Left lung (tissue), 10 donors: ENCODE measurements around the gene MCF2L2. TPM values are rescaled to one million over a fixed set of nuclear protein-coding genes. Genes with fewer than 3 reads are reported as not detected.

Experiments used
- ATAC-seq: fragments of 200-7000 bp; cut with Tn5 transposase; one replicate; pipeline ENCODE4 v1.9.1; 2020; ENCODE audit warnings: moderate library complexity
- DNase-seq, 4 donors: peaks; one replicate each; pipeline ENCODE4 v3.0.0-alpha.2; 2013 to 2020
- H3K27ac ChIP-seq, 2 donors: fragments of 200-600 bp; sonication (generic) in 1 of 2; one replicate each; pipeline versions ENCODE4 v1.5.0 to v1.8.0; 2020 to 2021
- H3K27me3 ChIP-seq, 2 donors: fragments of 200-600 bp; sonication (generic) in 1 of 2; one replicate each; pipeline versions ENCODE4 v1.5.0 to v1.8.0; 2020 to 2021
- H3K36me3 ChIP-seq, 2 donors: fragments of 200-600 bp; sonication (generic) in 1 of 2; one replicate each; pipeline versions ENCODE4 v1.5.0 to v1.8.0; 2020 to 2021
- H3K4me1 ChIP-seq, 2 donors: fragments of 200-600 bp; one replicate each; pipeline ENCODE4 v1.8.0; 2021
- H3K4me3 ChIP-seq, 2 donors: fragments of 200-600 bp; sonication (generic) in 1 of 2; one replicate each; pipeline versions ENCODE4 v1.5.0 to v1.8.0; 2020 to 2021; ENCODE audit warnings: mild to moderate bottlenecking in 1 of 2
- H3K9me3 ChIP-seq, 2 donors: fragments of 200-600 bp; sonication (generic) in 1 of 2; one replicate each; pipeline versions ENCODE4 v1.5.0 to v1.8.0; 2020 to 2021
- intact Hi-C, 2 donors: fragments of 100-400 bp; cut with DNase I; formaldehyde crosslinking; loops; one replicate each; pipeline versions ENCODE4 v1.11.2 to v1.14.2; 2022
- polyA plus RNA-seq, 6 donors: library from polyadenylated mRNA; unstranded; fragments of 120-200 nt; gene quantifications; one replicate each; pipeline ENCODE4 v1.2.1, GENCODE V29; 2013; ENCODE audit not compliant: insufficient read length in 6 of 6
- total RNA-seq, 2 donors: library from RNA; stranded (reverse); fragmentation: NEBNext Ultra II Directional; extraction: Animal tissue kit (Norgen Biotek cat#: 25700); gene quantifications; one replicate each; pipeline ENCODE4 v1.2.1, GENCODE V29; 2021
- TF ChIP-seq, protein P1 (sequence below), 2 donors: fragments of 200-600 bp; sonication (generic) in 1 of 2; IDR thresholded peaks; one replicate each; pipeline versions ENCODE4 v1.5.0 to v1.8.0; 2021; ENCODE audit warnings: antibody characterized with exemption in 2 of 2
- donor health status: DM: no; HTN: yes; CAD: no.
- donor health status: DM: no; HTN: no; CAD: no.

The MCF2L2 gene
- total and polyA plus RNA-seq, 8 donors, result 0.41 to 3.5 (median 2.2) TPM

DNA sequence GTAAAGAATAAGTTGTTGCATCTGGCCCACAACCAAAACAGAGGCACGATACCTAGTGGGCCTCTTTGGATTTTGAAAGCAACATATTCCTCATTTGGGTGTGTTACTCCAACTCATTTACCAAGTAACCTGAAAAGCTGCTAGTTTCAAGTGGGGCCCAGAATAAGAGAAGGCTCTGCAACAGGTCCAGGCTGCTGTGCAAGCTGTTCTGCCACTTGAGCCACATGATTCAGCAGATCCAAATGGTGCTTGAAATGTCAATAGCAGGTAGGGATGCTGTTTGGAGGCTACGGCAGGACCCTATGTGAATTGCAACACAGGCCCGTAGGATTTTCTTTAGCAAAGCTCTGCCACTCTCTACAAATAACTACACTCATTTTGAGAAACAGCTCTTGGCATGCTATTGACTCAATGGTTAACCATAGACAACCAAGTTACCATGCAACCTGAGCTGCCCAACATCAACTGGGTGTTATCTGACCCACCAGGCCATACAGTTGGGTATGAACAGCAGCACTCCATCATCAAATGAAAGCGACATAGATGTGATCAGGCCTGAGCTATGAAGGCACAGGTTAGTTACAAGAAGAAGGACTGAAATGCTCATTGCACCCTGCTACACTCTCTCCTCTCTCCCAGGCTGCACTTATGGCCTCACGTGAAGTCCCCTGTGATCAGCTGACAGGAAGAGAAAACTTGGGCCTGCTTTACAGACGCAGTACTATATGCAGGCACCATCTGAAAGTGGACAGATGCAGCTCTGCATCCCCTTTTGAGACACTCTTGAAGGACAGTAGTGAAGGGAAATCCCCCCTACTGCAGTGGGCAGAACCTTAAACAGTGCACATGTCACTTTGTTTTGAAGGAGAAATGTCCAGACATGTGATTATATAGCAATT, 9.5 kb upstream of the MCF2L2 start:
- no peaks in the 10 kb centered on the region for H3K36me3 ChIP-seq
- no peaks in the 10 kb centered on the region for H3K4me1 ChIP-seq
- H3K4me3 ChIP-seq, result no peak overlapping the region
- H3K9me3 ChIP-seq, result peaks cover 0 to 4% of the 10 kb centered on the region in 2 donors
- H3K27ac ChIP-seq, result no peak overlapping the region
- intact Hi-C loops, result no loop called here
- DNase-seq, result peak in 2 of 4 donors; percentile 42 to 50
- TF ChIP-seq, protein P1, sequence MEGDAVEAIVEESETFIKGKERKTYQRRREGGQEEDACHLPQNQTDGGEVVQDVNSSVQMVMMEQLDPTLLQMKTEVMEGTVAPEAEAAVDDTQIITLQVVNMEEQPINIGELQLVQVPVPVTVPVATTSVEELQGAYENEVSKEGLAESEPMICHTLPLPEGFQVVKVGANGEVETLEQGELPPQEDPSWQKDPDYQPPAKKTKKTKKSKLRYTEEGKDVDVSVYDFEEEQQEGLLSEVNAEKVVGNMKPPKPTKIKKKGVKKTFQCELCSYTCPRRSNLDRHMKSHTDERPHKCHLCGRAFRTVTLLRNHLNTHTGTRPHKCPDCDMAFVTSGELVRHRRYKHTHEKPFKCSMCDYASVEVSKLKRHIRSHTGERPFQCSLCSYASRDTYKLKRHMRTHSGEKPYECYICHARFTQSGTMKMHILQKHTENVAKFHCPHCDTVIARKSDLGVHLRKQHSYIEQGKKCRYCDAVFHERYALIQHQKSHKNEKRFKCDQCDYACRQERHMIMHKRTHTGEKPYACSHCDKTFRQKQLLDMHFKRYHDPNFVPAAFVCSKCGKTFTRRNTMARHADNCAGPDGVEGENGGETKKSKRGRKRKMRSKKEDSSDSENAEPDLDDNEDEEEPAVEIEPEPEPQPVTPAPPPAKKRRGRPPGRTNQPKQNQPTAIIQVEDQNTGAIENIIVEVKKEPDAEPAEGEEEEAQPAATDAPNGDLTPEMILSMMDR (IDR thresholded peaks at IDR 0.05), result no peak
- ATAC-seq, result peak; percentile 85
- no peaks in the 10 kb centered on the region for H3K27me3 ChIP-seq

DNA sequence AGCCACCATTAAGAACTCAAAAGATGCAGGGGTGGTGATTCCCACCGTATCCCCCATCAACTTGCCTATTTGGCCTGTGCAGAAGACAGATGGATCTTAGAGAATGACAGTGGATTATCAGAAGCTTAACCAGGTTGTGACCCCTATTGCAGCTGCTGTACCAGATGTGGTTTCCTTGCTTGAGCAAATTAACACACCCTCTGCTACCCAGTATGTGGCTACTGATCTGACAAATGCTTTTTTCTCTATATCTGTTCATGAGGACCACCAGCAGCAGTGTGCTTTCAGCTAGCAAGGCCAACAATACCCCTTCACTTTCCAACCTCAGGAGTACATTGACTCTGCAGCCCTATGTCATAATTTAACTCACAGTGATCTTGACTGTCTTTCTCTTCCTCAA, 8.6 kb upstream of the MCF2L2 start:
- Histone ChIP-seq H3K9me3 (no peaks in the 10 kb centered on the region), H3K27ac (no peak overlapping the region), H3K36me3 (no peaks in the 10 kb centered on the region), H3K4me3 (no peak overlapping the region), H3K27me3 (no peaks in the 10 kb centered on the region), H3K4me1 (no peaks in the 10 kb centered on the region)
- TF ChIP-seq, protein P1 (IDR thresholded peaks at IDR 0.05), result no peak
- DNase-seq (no peak), ATAC-seq (no peak)
- intact Hi-C loops, result no loop called here

DNA sequence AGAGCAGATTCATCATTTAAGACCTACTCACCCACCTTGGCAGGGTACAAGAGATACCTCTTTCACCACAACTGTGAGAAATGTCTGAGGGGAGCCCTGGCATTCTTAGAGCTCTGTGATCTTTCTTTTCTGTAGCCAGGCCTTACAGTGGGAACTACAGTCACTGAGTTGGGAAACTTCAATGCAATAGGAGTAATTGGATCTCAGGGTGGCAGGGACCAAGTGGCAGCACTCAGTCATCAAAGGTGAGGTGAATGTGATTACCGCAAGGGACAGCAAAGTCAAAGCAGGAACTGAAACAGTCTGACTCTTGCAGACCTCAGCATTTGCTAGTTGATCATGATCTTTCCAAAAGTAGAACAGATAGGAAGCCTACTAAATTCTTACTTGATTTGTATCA, 7.2 kb upstream of the MCF2L2 start:
- DNase-seq, result no peak
- no peaks in the 10 kb centered on the region for H3K4me1 ChIP-seq
- no peak for ATAC-seq
- no peaks in the 10 kb centered on the region for H3K36me3 ChIP-seq
- intact Hi-C loops, result no loop called here
- no peak overlapping the region for H3K4me3 ChIP-seq
- no peak overlapping the region for H3K27ac ChIP-seq
- H3K9me3 ChIP-seq, result no peaks in the 10 kb centered on the region
- TF ChIP-seq, protein P1 (IDR thresholded peaks at IDR 0.05), result no peak
- peaks cover 0 to 4% of the 10 kb centered on the region in 2 donors for H3K27me3 ChIP-seq

DNA sequence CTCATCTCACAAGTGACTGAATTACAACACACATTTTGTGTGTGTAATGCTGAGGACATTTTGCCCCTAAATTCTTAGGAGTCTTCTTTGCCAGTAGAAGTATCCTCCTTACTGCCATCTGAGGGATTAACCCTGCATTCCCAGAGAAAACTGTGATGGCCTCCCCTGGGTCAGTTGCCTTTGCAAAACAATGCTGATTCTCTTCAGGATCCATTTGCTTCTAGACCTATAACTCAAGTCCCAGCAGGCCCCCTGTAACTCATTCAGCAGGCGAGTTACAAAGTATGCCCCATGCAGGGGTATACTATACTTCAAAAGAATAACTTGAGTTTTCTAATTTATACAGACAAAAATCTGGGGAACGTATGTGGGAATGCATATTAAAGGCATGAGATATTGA, 6.6 kb upstream of the MCF2L2 start:
- DNase-seq, result no peak
- Histone ChIP-seq H3K9me3 (no peaks in the 10 kb centered on the region), H3K27me3 (peaks cover 0 to 11% of the 10 kb centered on the region in 2 donors), H3K27ac (no peak overlapping the region), H3K36me3 (no peaks in the 10 kb centered on the region), H3K4me1 (no peaks in the 10 kb centered on the region), H3K4me3 (no peak overlapping the region)
- no peak for ATAC-seq
- TF ChIP-seq, protein P1 (IDR thresholded peaks at IDR 0.05), result no peak
- intact Hi-C loops, result no loop called here

DNA sequence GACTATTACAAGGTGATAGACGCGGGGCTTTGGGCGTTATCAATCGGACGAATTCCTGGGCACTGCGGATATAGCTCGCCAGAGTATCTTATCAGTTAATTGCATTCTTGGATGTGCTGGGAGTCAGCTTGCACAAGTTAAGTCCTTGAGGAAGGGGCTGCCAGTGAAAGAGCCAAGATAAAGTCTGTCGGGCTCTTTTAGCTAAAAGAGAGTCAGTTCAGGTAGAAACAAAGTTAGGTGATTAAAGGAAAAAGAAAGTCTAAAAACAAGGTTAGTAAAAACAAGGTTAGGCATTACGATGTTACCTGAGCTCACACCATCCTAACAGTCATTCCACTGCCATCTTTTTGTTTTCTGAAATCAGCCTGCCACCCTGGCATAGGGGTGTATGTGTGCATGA, 6.1 kb upstream of the MCF2L2 start:
- no peak for ATAC-seq
- no peaks in the 10 kb centered on the region for H3K9me3 ChIP-seq
- no peak overlapping the region for H3K27ac ChIP-seq
- no peak for DNase-seq
- H3K27me3 ChIP-seq, result peaks cover 0 to 16% of the 10 kb centered on the region in 2 donors
- H3K4me3 ChIP-seq, result no peak overlapping the region
- intact Hi-C loops, result no loop called here
- no peaks in the 10 kb centered on the region for H3K36me3 ChIP-seq
- TF ChIP-seq, protein P1 (IDR thresholded peaks at IDR 0.05), result no peak
- H3K4me1 ChIP-seq, result no peaks in the 10 kb centered on the region
